Measurements from ENCODE around the gene FBXO34. TPM values are rescaled to one million over a fixed set of nuclear protein-coding genes. Genes with fewer than 3 reads are reported as not detected.

Gene FBXO34
- total and polyA plus RNA-seq, 2 of the 13 experiments (the other 11 are each of a cell fraction or from before 2014, with no cell fraction given) = 8.8 to 13.5 TPM

DNA sequence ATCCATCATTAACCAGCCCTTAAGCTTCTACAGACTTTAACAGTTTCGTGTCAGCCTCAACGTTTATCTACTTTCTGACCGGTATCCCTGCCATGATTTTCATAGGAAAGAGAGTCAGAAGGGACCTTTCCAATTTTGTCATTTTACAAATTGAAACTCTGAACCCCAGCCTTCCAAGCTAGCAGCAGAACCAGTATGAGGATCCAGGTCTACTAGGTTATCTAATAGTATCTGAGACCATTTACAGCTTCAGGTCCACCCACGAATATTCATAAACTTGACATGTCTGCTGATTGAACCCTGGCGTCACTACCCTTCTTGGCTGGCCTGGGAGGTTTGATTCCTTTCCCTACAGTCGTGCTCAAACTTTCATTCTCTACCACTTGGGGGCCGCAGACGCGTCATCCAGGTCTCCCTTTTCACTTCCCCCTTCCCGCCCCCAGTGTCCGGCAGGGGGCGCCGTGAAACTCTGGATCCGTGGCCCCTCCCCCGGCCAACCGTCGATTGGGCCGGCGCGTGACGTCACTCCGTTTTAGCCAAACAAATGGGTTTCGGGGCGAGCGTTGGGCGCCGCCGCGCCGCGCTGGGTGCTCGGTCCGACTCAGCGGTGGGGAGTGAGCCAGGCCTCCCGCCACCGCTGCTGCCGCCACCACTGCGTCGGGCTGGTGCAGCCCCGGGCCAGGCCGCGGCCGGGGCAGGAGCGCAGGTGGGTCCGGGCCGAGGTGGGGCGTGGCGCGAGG lies at the start of gene FBXO34 (continued):
- no peak for TF ChIP-seq BRD4 (CRISPR knock-in tag; IDR thresholded peaks at IDR 0.05)
- peak; percentile 77 for TF ChIP-seq ZNF687 (CRISPR knock-in tag; IDR thresholded peaks at IDR 0.05)
- peak; percentile 61; the same call in 1 of the 2 replicates for TF ChIP-seq SSRP1 (CRISPR knock-in tag; IDR thresholded peaks at IDR 0.05)
- peak; percentile 91 for TF ChIP-seq ZNF792 (CRISPR knock-in tag; IDR thresholded peaks at IDR 0.05)
- TF ChIP-seq NFYB (CRISPR knock-in tag; IDR thresholded peaks at IDR 0.05) = peak; percentile 76
- TF ChIP-seq FOXO1 (CRISPR knock-in tag; IDR thresholded peaks at IDR 0.05) = peak; percentile 43; the same call in 1 of the 2 replicates
- peak; percentile 55; the same call in 1 of the 2 replicates for TF ChIP-seq MED1 (CRISPR knock-in tag; IDR thresholded peaks at IDR 0.05)
- TF ChIP-seq ISL2 (CRISPR knock-in tag; IDR thresholded peaks at IDR 0.05) = peak; percentile 33; the same call in 1 of the 2 replicates
- TF ChIP-seq RXRA (CRISPR knock-in tag; IDR thresholded peaks at IDR 0.05) = peak; percentile 42; the same call in 1 of the 2 replicates
- TF ChIP-seq POLR2G (IDR thresholded peaks at IDR 0.05; ENCODE audit: low read depth, low read length) = peak; percentile 80
- TF ChIP-seq CENPX (CRISPR knock-in tag; IDR thresholded peaks at IDR 0.05) = no peak
- TF ChIP-seq ZNF572 (CRISPR knock-in tag; IDR thresholded peaks at IDR 0.05) = no peak
- TF ChIP-seq PITX1 (CRISPR knock-in tag; IDR thresholded peaks at IDR 0.05) = peak; percentile 13; the same call in 1 of the 2 replicates
- TF ChIP-seq ZNF564 (CRISPR knock-in tag; IDR thresholded peaks at IDR 0.05) = no peak
- TF ChIP-seq RELA (CRISPR knock-in tag; IDR thresholded peaks at IDR 0.05) = peak; percentile 86; the same call in 1 of the 2 replicates
- peak; percentile 82; the same call in 1 of the 2 replicates for TF ChIP-seq TSC22D2 (CRISPR knock-in tag; IDR thresholded peaks at IDR 0.05; ENCODE audit: borderline replicate concordance)
- TF ChIP-seq ZNF136 (CRISPR knock-in tag; IDR thresholded peaks at IDR 0.05; ENCODE audit: low read depth) = 0 out of 2 replicates have a peak, but pooled peaks have one; percentile 71
- TF ChIP-seq, protein P1, sequence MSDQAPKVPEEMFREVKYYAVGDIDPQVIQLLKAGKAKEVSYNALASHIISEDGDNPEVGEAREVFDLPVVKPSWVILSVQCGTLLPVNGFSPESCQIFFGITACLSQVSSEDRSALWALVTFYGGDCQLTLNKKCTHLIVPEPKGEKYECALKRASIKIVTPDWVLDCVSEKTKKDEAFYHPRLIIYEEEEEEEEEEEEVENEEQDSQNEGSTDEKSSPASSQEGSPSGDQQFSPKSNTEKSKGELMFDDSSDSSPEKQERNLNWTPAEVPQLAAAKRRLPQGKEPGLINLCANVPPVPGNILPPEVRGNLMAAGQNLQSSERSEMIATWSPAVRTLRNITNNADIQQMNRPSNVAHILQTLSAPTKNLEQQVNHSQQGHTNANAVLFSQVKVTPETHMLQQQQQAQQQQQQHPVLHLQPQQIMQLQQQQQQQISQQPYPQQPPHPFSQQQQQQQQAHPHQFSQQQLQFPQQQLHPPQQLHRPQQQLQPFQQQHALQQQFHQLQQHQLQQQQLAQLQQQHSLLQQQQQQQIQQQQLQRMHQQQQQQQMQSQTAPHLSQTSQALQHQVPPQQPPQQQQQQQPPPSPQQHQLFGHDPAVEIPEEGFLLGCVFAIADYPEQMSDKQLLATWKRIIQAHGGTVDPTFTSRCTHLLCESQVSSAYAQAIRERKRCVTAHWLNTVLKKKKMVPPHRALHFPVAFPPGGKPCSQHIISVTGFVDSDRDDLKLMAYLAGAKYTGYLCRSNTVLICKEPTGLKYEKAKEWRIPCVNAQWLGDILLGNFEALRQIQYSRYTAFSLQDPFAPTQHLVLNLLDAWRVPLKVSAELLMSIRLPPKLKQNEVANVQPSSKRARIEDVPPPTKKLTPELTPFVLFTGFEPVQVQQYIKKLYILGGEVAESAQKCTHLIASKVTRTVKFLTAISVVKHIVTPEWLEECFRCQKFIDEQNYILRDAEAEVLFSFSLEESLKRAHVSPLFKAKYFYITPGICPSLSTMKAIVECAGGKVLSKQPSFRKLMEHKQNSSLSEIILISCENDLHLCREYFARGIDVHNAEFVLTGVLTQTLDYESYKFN (CRISPR knock-in tag; conservative IDR thresholded peaks at IDR 0.05) = peak; percentile 30; the same call in 1 of the 2 replicates
- TF ChIP-seq AGO1 (IDR thresholded peaks at IDR 0.05; ENCODE audit: low read depth, low read length, poor library complexity, severe bottlenecking) = peak; percentile 4
- TF ChIP-seq, protein P2, sequence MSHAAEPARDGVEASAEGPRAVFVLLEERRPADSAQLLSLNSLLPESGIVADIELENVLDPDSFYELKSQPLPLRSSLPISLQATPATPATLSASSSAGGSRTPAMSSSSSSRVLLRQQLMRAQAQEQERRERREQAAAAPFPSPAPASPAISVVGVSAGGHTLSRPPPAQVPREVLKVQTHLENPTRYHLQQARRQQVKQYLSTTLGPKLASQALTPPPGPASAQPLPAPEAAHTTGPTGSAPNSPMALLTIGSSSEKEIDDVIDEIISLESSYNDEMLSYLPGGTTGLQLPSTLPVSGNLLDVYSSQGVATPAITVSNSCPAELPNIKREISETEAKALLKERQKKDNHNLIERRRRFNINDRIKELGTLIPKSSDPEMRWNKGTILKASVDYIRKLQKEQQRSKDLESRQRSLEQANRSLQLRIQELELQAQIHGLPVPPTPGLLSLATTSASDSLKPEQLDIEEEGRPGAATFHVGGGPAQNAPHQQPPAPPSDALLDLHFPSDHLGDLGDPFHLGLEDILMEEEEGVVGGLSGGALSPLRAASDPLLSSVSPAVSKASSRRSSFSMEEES (CRISPR knock-in tag; IDR thresholded peaks at IDR 0.05) = 0 out of 2 replicates have a peak, but pooled peaks have one; percentile 45

All from HepG2 (cell line).